MM.1S (cell line): ENCODE measurements around the gene LIME1.

ENCODE experiments used
- DNase-seq: peaks from one replicate; pipeline ENCODE4 v3.0.0-alpha.2; 2015
- H2AFZ ChIP-seq: fragments of 300-600 bp; sonication (generic); 2 replicates; pipeline ENCODE4 v1.6.0; 2016; ENCODE audit warnings: antibody characterized with exemption, low read length
- H3F3A ChIP-seq: fragments of 300-600 bp; sonication (generic); 2 replicates; pipeline ENCODE4 v1.6.1; 2016; ENCODE audit warnings: mild to moderate bottlenecking, antibody characterized with exemption, low read length, moderate library complexity, mixed read lengths; ENCODE audit not compliant: insufficient read depth
- H3K27ac ChIP-seq: fragments of 300-600 bp; sonication (generic); 2 replicates; pipeline ENCODE4 v1.5.1; 2016; ENCODE audit warnings: mild to moderate bottlenecking, low read length
- H3K27me3 ChIP-seq: fragments of 300-600 bp; sonication (generic); replicated peaks from 2 replicates; pipeline ENCODE4 v1.6.0; 2016; ENCODE audit warnings: low read length; ENCODE audit not compliant: insufficient read depth
- H3K36me3 ChIP-seq: fragments of 300-600 bp; sonication (generic); replicated peaks from 2 replicates; pipeline ENCODE4 v1.6.1; 2016; ENCODE audit warnings: mild to moderate bottlenecking, low read length, mixed read lengths; ENCODE audit not compliant: insufficient read depth
- H3K4me1 ChIP-seq: fragments of 300-600 bp; sonication (generic); 2 replicates; pipeline ENCODE4 v1.6.1; 2016; ENCODE audit warnings: low read length, mixed read lengths
- H3K4me2 ChIP-seq: fragments of 300-600 bp; sonication (generic); 2 replicates; pipeline ENCODE4 v1.6.0; 2016; ENCODE audit warnings: low read depth, low read length
- H3K4me3 ChIP-seq: fragments of 300-600 bp; sonication (generic); 2 replicates; pipeline ENCODE4 v1.5.1; 2016; ENCODE audit warnings: low read length, mixed read lengths
- H3K79me2 ChIP-seq: fragments of 300-600 bp; sonication (generic); 2 replicates; pipeline ENCODE4 v1.6.1; 2016; ENCODE audit warnings: mixed run types, low read length, mixed read lengths
- H3K9ac ChIP-seq: fragments of 300-600 bp; sonication (generic); 2 replicates; pipeline ENCODE4 v1.6.1; 2016; ENCODE audit warnings: low read length, mixed read lengths
- H3K9me2 ChIP-seq: fragments of 300-600 bp; sonication (generic); replicated peaks from 2 replicates; pipeline ENCODE4 v1.6.1; 2016; ENCODE audit warnings: mild to moderate bottlenecking, low read length, mixed read lengths; ENCODE audit not compliant: insufficient read depth
- H3K9me3 ChIP-seq: fragments of 300-600 bp; sonication (generic); replicated peaks from 2 replicates; pipeline ENCODE4 v1.6.1; 2016; ENCODE audit warnings: mild to moderate bottlenecking, low read length, mixed read lengths; ENCODE audit not compliant: insufficient read depth
- H4K20me1 ChIP-seq: fragments of 300-600 bp; sonication (generic); 2 replicates; pipeline ENCODE4 v1.6.1; 2016; ENCODE audit warnings: mild to moderate bottlenecking, low read length, moderate library complexity, mixed read lengths; ENCODE audit not compliant: insufficient read depth
- EZH2 ChIP-seq: fragments of 300-600 bp; sonication (generic); optimal IDR thresholded peaks from 2 replicates; pipeline ENCODE3; 2017; ENCODE audit warnings: low read depth, mild to moderate bottlenecking, antibody characterized with exemption, low read length, mixed read lengths
- EZH2phosphoT487 ChIP-seq: fragments of 300-600 bp; sonication (generic); IDR thresholded peaks from 2 replicates; pipeline ENCODE4 v1.6.1; 2018; ENCODE audit warnings: antibody characterized with exemption, low read length
- TF ChIP-seq, protein P1 (sequence below): fragments of 300-600 bp; sonication (generic); IDR thresholded peaks from 2 replicates; pipeline ENCODE4 v1.5.1; 2016; ENCODE audit warnings: antibody characterized with exemption, low read length, mixed read lengths

The LIME1 gene, protein sequence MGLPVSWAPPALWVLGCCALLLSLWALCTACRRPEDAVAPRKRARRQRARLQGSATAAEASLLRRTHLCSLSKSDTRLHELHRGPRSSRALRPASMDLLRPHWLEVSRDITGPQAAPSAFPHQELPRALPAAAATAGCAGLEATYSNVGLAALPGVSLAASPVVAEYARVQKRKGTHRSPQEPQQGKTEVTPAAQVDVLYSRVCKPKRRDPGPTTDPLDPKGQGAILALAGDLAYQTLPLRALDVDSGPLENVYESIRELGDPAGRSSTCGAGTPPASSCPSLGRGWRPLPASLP

DNA sequence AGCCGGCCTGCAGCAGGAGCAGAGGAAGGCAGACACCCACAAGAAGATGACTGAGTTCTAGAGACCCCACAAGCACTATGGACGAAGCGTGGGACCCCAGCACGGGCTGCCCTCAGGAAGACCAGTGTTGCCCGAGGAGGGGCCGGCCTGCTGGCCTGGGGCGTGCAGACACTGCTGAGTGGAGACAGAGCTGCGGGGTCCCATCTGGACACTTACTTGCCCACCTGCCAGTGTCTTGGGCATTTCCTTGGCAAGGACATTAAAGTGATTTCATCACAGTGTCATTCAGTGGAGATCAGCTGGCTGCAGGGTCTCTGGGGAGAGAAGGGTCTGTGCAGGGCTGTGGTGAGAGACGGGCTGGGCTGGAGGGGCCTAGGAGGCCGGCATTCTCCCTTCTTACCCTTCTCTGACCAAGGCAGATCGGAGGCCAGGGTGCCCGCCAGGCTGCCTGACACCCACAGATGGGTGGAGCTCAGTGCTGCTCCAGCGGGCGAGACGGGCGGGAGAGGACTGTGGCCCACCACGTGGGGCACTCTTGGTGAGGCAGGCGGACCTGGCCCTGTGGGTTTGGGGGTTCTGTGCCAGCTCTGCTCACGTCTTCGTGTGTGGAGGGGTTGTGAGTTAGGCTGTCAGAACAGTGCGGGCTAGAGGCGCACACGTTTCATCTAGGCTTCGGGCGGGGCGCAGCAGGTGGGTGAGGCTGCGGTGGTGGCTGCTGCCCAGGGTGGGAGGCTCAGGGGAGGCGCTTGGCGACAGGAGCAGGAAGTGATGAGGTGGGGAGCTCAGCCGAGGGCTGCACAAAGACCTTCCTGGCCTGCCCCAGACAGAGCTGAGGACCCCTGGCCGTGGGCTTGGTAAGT is at the start of gene LIME1:
LIME1 (plus strand) TSS at position 806 of the 860 bp plus-strand sequence. CDS start 886 bp downstream, outside the sequence.
- H2AFZ ChIP-seq, result no peak within 1 kb of the TSS
- TF ChIP-seq EZH2phosphoT487, result no peak
- TF ChIP-seq, protein P1, sequence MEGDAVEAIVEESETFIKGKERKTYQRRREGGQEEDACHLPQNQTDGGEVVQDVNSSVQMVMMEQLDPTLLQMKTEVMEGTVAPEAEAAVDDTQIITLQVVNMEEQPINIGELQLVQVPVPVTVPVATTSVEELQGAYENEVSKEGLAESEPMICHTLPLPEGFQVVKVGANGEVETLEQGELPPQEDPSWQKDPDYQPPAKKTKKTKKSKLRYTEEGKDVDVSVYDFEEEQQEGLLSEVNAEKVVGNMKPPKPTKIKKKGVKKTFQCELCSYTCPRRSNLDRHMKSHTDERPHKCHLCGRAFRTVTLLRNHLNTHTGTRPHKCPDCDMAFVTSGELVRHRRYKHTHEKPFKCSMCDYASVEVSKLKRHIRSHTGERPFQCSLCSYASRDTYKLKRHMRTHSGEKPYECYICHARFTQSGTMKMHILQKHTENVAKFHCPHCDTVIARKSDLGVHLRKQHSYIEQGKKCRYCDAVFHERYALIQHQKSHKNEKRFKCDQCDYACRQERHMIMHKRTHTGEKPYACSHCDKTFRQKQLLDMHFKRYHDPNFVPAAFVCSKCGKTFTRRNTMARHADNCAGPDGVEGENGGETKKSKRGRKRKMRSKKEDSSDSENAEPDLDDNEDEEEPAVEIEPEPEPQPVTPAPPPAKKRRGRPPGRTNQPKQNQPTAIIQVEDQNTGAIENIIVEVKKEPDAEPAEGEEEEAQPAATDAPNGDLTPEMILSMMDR, result peak; percentile 15; the same call in 1 of the 2 replicates
- no peak for TF ChIP-seq EZH2
- H3K4me3 ChIP-seq, result peak within 1 kb of the TSS; percentile 86
- peak; percentile 92 for DNase-seq
- peaks cover 72% of the 10 kb centered on the region for H3K79me2 ChIP-seq
- no peaks in the 10 kb centered on the region for H3K9me3 ChIP-seq
- H3K27ac ChIP-seq, result peak within 1 kb of the TSS; percentile 93
- peaks cover 28% of the 10 kb centered on the region for H3F3A ChIP-seq
- H3K4me2 ChIP-seq, result peak within 1 kb of the TSS; percentile 94
- H3K36me3 ChIP-seq, result no peaks in the 10 kb centered on the region
- peak within 1 kb of the TSS; percentile 88 for H3K9ac ChIP-seq
- H3K27me3 ChIP-seq, result no peaks in the 10 kb centered on the region
- H4K20me1 ChIP-seq, result no peaks in the 10 kb centered on the region
- H3K4me1 ChIP-seq, result peaks cover 30% of the 10 kb centered on the region
- no peaks in the 10 kb centered on the region for H3K9me2 ChIP-seq

DNA sequence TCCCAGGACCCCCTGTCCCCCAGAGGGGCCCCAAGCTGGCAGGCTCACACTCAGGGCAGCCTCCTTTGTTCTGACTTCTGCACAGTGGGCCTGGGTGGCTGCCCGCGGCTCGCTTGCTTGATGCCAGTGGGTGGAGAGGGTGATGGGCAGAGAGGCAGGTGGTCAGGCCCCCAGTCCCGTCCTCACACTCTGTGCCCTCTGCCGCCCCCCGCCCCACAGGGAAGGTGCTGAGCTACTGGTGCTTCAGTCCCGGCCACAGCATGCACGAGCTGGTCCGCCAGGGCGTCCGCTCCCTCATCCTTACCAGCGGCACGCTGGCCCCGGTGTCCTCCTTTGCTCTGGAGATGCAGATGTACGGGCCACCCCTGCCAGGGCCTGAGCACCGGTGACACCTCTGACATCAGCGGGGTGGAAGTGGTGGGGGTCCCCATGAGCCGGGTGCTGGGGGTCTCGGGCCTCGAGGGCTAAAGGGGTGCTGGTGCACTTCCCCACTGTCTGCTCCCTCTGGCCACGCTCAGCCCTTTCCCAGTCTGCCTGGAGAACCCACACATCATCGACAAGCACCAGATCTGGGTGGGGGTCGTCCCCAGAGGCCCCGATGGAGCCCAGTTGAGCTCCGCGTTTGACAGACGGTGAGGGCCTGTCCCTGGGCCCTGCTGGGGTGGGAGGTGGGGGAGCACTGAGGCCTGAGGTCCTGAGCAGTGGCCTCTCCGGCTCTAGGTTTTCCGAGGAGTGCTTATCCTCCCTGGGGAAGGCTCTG is 48.9 kb upstream of the LIME1 start:
- Histone ChIP-seq H3K36me3 (no peaks in the 10 kb centered on the region), H3K4me3 (no peak overlapping the region), H3F3A (no peaks in the 10 kb centered on the region), H3K4me1 (no peaks in the 10 kb centered on the region), H4K20me1 (no peaks in the 10 kb centered on the region), H3K79me2 (no peaks in the 10 kb centered on the region), H3K9me2 (no peaks in the 10 kb centered on the region), H3K9me3 (no peaks in the 10 kb centered on the region), H3K9ac (no peak overlapping the region), H3K4me2 (no peak overlapping the region), H2AFZ (no peak overlapping the region), H3K27me3 (no peaks in the 10 kb centered on the region), H3K27ac (no peak overlapping the region)
- no peak for DNase-seq
- TF ChIP-seq, protein P1, result no peak
- TF ChIP-seq EZH2phosphoT487 (no peak), EZH2 (no peak)

DNA sequence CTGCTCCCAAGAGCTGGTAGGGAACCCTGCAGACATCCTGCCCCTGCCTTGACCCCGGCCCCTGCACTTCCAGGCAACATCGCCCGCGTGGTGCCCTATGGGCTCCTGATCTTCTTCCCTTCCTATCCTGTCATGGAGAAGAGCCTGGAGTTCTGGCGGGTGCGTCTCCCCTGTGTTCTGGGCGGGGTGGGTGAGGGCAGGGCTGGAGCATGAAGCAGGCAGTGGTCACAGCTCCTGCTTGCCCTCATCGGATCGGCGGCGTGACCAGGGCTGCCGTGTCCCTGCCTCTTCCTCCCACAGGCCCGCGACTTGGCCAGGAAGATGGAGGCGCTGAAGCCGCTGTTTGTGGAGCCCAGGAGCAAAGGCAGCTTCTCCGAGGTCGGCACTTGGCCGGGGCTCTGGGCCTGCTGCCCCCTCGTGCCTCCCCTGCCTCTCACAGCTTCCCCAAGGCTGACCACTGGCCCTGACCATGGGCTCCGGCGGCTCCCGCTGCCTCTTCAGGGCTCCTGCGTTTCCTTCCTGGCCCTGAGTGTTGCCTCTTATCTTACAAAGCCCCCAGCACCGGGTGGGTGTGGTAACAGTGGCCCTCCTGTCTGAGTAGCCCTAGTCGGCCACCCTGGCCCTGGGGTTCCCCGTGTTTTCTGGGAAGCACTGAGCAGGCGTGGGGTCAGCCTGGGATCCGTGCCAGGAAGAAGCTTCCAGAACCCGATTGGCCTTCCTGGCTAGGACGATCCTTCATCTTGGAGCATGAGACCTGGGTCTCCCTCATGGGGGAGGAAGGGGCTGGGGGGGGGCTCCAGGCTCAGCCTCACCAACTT is 48.0 kb upstream of the LIME1 start:
- Histone ChIP-seq H3K4me1 (no peaks in the 10 kb centered on the region), H3K4me3 (no peak overlapping the region), H3K9ac (no peak overlapping the region), H3K79me2 (no peaks in the 10 kb centered on the region), H2AFZ (no peak overlapping the region), H3K27me3 (no peaks in the 10 kb centered on the region), H3K4me2 (no peak overlapping the region), H3K9me2 (no peaks in the 10 kb centered on the region), H3F3A (no peaks in the 10 kb centered on the region), H3K9me3 (no peaks in the 10 kb centered on the region), H3K36me3 (no peaks in the 10 kb centered on the region), H3K27ac (no peak overlapping the region), H4K20me1 (no peaks in the 10 kb centered on the region)
- no peak for DNase-seq
- no peak for TF ChIP-seq EZH2
- TF ChIP-seq, protein P1, result no peak
- TF ChIP-seq EZH2phosphoT487, result no peak
